SH-SY5Y (cell line): Measurements from ENCODE around the gene SLC13A3.

Experiments
- GATA2 ChIP-seq: IDR thresholded peaks from 2 replicates; pipeline ENCODE4 v1.6.1; 2011; ENCODE audit warnings: mild to moderate bottlenecking, low read depth, low read length
- GATA3 ChIP-seq: IDR thresholded peaks from 2 replicates; pipeline ENCODE4 v1.6.1; 2011; ENCODE audit warnings: low read depth, mild to moderate bottlenecking, low read length, moderate library complexity

DNA sequence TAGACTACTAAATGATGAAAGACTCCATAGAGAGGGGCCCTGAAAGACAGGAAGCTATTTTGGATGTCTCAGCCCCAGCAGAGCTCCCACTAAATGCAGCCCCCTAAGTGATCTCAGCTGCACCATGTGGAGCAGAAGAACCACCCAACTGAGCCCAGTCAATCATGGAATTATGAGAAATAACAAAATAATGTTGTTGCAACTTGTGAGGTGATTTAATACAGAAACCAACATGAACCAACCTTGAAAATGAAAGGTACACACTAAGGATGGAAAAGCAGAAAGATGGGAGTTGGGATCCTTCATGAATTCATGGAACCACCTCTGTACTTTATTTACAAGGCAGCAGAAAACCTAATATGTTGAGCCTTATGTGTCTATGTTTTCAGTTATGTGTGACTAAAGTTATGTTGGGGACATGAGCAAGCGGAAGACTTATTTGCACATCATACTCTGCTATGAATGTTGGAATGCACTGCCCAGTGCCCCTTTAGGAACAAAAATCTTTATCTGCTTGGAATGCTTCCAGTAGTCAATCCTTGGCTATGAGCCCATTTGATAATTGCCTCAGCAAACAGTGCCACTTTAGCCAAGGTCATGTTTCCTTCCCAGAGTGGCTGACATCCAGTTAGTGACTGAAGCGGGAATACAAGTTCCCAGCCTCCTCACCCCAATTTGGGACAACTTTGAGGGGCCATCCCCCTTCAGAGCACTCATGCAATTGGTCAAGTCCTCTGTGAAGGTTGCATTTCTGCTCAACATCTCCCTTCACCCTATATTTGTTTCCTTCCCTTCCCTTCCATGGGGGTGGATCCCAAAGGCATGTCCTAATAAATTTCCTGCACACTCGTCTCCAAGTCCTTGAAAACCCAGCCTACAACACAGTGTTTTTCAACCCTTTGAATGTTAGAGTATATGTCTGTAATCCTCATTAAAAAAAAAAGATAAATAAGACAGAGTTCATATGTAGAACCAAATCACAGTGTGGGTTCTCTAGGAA, 19.6 kb upstream of the SLC13A3 start:
- TF ChIP-seq GATA2 (no peak), GATA3 (no peak)
